HG02885 (cell line): Measurements from ENCODE around the gene LNPEP.
A peak's percentile ranks its signal among the peaks of the same experiment; 100 is the strongest.
"Not testable (repeated sequence)": the region's sequence is repeated elsewhere in the genome, so short reads cannot be mapped to it uniquely, and the experiment has no call there.

ENCODE experiments used
- ATAC-seq: cut with Tn5 transposase; IDR thresholded peaks from one replicate; pipeline ENCODE4 v1.9.1; 2021; ENCODE audit warnings: mild to moderate bottlenecking; ENCODE audit not compliant: unreplicated experiment, poor library complexity

Gene LNPEP

DNA sequence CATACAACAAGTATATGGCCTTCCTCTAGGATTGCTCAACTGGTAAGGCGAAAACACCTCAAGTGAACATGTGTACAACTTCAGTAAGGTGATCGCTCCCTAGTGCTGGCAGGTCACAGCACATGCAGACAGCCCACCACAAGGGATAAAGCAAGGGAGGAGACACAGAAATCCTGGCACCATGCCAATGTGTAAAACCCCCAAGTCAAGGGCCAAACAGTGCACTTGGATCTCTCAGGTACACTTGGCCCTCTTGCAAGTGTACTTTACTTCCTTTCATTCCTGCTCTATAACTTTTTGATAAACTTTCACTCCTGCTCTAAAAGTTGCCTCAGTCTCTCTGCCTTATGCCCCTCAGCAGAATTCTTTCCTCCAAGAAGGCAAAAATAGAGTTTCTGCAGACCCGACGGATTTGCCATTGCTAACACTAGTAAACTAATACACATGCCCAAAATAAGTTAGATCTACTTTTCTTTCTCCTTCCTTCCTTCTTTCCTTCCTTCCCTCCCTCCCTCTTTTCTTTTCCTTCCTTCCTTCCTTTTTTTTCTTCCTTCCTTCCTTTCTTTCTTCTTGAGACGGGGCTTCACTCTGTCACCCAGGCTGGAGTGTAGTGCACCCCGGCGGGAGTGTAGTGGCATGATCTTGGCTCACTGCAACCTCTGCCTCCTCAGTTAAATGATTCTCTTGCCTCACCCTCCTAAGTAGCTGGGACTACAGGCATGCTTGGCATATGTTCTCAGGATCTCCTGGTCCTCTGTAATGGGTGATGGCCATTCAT is 6.8 kb upstream of the LNPEP start:
- no peak for ATAC-seq

DNA sequence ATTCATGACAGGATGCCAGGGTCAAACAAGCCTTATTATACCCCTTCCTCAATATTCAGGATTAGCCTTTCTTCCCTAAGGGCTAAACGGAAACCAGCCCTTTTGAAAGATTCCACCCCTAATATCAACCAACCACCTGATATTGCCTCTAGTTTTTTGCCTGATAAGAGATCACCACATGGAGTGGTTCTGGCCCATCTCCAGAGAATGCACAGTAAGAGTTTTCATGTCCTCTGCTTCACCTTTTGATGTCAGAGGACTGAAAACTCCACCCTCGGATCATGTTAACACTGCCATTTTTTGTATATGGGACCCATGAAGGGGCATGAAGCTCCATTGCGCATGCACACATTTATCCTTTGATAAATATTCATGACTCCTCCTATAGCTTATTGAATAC is 5.8 kb upstream of the LNPEP start:
- ATAC-seq = no peak

DNA sequence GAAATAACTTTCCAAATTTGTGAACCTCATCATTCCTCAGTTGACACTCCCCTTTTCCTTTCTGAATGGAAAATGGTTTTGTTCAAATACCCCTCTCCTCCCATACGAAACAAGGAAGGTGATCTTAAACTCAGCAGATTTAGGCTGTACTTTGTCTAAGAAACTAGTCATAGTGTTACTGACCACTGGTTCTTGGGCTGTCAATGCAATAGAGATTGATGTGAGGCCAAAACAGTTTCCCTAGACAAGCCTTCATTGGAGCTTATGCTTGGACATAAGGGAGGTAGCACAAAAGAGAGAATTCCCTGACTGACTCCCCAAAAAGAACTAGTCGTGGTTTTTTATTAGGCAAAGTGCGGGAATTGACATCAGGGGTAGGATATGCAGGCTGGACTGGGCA is 5.3 kb upstream of the LNPEP start:
- ATAC-seq = no peak

GRCh38 chr5:96931037-96931436 is 4.8 kb upstream of the LNPEP start:
- not testable (repeated sequence) for ATAC-seq

DNA sequence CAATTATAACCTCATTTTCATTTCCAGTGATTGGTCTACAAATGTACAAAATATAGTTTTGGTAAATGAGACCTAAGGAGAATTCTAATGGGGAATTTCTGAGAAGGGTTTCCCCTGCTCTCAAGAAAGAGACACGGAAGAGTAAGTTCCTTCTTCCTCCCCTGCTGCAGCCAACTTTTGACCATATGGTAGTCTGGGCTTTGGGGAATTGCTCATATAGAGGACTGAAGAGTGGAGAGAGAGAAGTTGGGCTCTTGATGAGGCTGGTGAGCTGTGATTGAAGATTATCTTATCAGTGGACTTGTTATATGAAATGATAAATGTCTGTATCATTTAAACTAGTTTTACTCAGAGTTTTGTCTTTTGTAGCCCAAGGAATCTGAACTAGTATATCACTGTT is 4.3 kb upstream of the LNPEP start:
- no peak for ATAC-seq

DNA sequence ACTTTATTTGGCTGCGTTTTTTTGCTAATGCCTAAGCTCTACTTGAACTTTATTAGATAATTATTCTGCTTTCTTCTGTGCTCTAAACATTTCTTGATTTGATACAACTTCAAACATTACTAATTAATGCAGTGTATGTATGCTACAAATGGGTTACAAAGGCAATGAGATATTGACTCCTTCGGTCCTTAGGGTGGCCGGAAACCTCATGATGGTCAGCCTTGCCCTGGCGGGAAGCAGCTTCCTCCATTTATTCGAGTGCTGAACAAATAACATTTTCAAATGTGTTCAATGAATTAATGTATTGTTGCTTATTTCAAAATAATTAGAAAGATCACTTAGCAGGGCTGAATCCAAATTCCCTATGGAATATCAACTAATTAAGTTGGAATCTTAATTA is 3.9 kb upstream of the LNPEP start:
- ATAC-seq = no peak

DNA sequence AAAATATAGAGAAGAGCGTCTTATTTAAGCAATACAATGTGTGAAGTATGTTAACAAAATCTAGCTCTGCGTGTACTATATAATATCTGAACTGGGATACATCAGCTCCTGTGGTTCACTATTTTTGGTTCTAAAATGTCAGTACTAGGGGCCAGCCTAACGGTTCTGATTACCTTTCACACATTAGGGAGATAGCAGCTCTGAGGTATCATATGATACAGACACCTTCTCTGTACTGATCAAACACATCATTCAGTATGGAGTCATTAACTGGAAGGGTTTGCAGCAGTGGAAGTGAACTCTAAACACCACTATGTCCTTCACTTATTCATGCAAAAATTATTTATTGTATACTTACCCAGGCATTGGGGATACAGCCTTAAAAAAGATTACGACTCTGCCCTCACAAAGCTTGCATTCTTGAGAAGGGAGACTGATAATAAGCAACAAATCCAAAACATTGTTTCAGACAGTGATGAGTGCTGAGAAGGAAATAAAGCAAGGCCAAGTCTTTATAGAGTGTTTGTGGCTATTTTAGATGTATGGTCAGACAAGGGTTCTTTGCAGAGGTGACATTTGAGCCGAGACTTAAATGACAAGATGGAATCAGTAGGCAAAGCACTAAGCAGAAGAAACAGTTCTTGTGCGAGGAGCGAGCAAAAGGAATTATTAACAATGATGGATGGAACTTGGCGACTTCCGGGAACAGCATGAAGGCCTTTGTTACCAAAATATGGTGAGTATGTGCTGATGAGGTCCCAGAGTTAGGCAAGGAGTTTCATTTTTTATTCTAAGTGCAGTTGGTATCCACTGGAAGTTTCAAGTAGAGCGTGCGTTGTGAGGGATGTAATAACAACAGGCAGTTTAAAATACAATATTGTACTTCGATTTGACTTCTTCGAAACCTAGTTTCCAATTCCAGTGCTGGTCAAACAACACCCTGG is 1.8 kb upstream of the LNPEP start:
- ATAC-seq = no peak

GRCh38 chr5:96934708-96935558 is 947 bp upstream of the LNPEP start:
- ATAC-seq = peak; percentile 65

- ATAC-seq = peak; percentile 29
Observed at GRCh38 chr5:96936431-96937320, 796 bp downstream of the LNPEP start.

- ATAC-seq = no peak
Observed at GRCh38 chr5:96940586-96940985, 4.7 kb downstream of the LNPEP start.

DNA sequence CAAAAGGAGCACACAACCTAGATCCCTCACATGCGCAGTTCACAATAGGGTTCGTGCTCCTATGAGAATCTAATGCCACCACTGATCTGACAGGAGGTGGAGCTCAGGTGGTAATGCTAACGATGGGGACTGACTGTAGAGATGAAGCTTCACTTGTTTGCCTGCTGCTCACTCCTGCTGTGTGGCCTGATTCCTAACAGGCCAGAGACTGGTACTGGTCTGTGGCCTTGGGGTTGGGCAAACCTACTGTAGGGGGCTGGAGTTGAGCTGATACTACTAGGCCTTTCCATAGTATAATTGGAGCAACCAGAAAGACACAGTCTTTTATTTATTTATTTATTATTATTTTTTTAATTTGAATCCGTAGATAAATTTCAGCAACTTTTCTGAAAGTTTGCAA is 5.3 kb downstream of the LNPEP start:
- ATAC-seq = no peak

DNA sequence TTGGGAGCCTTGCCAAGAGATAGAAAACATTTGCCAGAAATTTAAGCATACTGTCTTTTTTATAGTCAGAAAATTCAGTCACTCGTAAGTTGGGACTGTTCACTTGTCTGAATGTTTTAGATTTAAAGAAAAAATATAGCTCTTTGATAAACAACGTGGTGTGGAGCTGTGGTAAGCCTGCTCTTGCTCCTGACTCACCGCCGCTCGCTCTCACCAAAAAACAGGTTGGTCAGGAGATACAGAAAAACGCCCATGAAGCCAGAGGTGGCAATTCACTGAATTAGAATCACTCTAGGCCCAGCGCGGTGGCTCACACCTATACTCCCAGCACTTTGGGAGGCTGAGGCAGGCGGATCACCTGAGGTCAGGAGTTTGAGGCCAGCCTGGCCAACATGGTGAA is 6.2 kb downstream of the LNPEP start:
- ATAC-seq = no peak

- no peak for ATAC-seq
Observed at GRCh38 chr5:96942911-96943310, 7.0 kb downstream of the LNPEP start.

- no peak for ATAC-seq
Observed at GRCh38 chr5:96943799-96944198, 7.9 kb downstream of the LNPEP start.

DNA sequence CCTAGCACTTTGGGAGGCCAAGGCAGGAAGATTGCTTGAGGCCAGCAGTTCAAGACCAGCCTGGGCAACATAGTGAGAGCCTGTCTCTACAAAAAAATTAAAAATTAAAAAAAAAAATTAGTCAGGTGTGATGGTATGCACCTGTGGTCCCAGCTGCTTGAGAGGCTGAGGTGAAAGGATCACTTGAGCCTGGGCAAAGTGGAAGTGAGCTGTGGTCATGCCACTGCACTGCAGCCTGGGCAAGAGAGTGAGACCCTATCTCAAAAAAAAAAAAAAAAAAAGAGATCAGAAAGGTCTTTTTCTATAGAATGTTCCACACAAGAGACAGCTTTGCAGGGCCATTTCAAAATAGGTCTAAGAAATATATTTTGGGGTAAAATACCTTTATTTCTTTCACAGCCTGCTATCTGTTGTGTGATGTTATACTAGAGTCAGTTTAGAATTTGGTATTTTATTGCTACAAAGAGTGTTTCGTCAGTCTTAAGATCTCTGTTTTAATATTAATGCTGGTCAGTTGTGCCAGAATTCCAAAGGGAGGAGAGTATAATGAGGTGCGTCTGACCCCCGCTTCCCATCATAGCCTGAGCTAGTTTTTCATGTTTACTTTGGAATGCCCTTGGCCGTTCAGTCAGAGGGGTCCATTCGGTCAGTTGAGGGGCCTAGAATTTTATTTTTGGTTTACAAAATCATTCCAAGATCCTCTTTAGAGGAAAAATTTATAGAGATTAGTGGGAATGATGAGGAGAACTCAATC is 9.4 kb downstream of the LNPEP start:
- ATAC-seq = no peak

DNA sequence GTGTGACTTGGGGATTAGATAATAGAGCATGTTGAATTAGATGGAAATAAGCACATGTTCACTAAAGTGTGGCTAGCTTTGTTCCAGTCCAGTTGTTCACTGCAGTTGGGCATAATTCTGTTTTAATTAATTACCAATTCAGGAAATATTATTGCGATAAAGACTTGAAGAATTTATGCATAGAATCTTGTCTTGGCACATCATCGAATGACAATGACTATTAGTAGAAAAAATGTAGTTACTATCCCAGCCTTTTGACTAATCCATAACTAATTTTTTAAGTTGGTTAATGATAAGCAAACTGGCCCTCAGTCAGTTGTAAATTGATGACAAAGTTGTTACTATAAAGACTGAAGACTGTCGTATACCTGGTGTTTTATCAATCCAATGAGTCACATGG is 10.5 kb downstream of the LNPEP start:
- no peak for ATAC-seq

DNA sequence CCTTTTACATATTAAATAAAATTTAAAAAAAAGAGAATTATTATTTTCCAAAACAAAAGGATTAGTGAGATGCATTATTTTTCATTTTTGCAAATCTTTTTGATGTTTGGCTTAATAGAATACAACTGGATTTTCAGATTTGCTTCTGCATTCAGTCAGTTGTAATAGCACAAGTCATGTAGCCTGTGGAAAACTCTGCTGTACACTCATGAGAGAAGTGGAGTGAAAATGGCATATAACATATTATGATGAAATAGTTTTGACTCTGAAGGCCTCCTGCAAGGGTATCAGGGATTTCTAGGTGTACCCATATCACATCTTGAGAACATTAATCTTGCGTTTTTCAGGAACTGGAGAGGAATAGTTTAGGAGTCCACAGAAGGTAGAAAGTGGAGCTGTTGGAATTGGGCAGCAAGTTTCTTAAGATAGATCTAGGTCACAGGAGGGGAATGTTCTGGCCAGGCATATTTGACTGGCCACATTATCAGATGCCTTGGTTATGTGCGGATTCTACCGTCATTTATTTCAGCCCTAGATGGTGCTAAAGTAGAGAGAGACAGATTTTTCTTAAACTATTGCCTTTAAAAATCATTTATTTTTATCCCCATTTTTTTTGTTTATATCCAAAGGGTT is 16.4 kb downstream of the LNPEP start:
- no peak for ATAC-seq

- ATAC-seq = no peak
Observed at GRCh38 chr5:96952974-96953730, 17.3 kb downstream of the LNPEP start.
